IPS-20b (cell line): ENCODE data around the gene PARD3B.

Experiments
- H3K27ac ChIP-seq: one replicate; pipeline ENCODE4 v1.5.1; 2013; ENCODE audit warnings: low read length
- H3K27me3 ChIP-seq: 2 replicates; pipeline ENCODE4 v1.6.1; 2013; ENCODE audit warnings: mild to moderate bottlenecking, low read length, inconsistent platforms; ENCODE audit not compliant: insufficient read depth
- H3K36me3 ChIP-seq: 2 replicates; pipeline ENCODE4 v1.6.1; 2013; ENCODE audit warnings: low read depth, mild to moderate bottlenecking, inconsistent platforms, low read length, moderate library complexity; ENCODE audit not compliant: insufficient read depth
- H3K4me1 ChIP-seq: 2 replicates; pipeline ENCODE4 v1.6.1; 2013; ENCODE audit warnings: mild to moderate bottlenecking, control low read depth, inconsistent platforms, low read length, moderate library complexity; ENCODE audit not compliant: insufficient read depth
- H3K4me3 ChIP-seq: 2 replicates; pipeline ENCODE4 v1.5.1; 2013; ENCODE audit warnings: mild to moderate bottlenecking, low read length, inconsistent platforms
- H3K9ac ChIP-seq: 2 replicates; pipeline ENCODE4 v1.6.1; 2013; ENCODE audit warnings: low read depth, mild to moderate bottlenecking, inconsistent platforms, low read length, moderate library complexity
- H3K9me3 ChIP-seq: 2 replicates; pipeline ENCODE4 v1.6.1; 2013; ENCODE audit warnings: mild to moderate bottlenecking, low read depth, low read length, inconsistent platforms; ENCODE audit not compliant: insufficient read depth

Gene PARD3B

DNA sequence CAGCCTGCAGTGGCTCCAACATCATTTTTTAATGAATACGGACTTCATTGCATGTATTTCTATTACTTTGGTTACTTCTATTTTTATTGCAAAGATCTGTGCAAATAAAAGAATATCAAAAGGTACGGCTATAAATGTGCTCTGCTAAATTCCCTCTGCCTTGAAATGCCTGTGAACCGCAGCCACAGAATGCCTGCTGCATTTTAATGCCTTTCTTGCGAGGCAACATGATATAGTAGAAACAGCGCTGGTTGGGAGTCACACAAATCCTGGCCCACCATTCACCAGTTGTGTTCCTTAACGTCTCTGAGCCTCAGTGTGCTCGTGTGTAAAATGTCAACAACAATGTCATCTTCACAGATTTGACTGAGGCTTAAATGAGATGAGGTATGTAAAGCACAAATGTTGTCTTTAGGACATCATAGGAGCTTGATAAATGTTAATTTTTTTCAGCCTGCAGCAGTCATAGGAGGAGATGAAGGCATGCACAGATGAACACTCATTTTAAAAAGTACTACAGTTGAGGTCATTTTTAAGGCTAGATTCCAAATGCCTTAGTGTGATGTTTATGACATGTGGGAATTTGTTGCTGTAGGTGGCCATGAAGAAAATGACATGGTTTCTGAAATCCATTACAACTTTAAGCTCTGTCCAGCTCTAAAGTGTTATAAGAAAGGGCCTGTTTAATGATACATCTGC is 949.4 kb downstream of the PARD3B start:
- Histone ChIP-seq H3K27me3 (no peaks in the 10 kb centered on the region), H3K4me1 (0 out of 2 replicates have a peak, but pooled peaks cover 8% of the 10 kb centered on the region), H3K27ac (no peak overlapping the region), H3K4me3 (no peak overlapping the region), H3K36me3 (no peaks in the 10 kb centered on the region), H3K9ac (no peak overlapping the region), H3K9me3 (no peaks in the 10 kb centered on the region)

DNA sequence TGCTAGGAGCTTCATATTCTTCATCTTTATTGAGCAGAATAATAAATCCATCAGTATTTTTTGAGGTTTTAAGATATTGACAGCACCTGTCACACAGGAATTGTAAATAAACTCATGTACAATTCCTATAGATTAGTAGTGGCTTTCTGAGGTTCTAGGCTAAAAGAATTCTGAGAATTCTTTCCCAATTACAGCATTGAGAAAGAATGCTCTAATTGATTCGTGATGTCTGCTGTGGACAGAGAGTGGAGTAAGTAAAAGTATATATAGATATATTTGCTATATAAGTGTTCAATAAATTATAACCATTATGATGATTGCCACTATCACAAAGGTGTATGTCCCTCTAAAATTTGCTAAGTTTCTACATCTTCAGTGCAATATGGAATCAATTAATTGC is 950.5 kb downstream of the PARD3B start:
- Histone ChIP-seq H3K9ac (no peak overlapping the region), H3K27me3 (no peaks in the 10 kb centered on the region), H3K9me3 (no peaks in the 10 kb centered on the region), H3K4me1 (0 out of 2 replicates have a peak, but pooled peaks cover 8% of the 10 kb centered on the region), H3K27ac (no peak overlapping the region), H3K36me3 (no peaks in the 10 kb centered on the region), H3K4me3 (no peak overlapping the region)

DNA sequence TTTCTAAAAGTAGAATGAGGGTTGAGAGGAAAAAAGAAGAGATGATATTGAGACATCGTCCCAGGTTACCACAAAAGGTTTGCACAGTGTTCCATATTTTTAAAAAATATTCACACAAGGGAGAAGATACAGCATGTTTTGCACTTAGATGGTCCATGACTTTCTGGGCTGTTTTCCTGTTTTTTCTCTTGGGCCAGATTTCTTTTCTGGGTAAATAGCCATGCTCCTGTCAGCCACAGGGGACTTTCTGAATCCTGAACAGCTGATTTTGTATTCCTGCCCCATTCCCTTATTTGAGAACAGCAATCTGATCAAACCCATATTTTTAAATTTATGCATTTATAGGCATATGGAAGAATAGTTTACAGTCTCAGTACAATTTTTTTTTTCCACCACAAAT is 951.1 kb downstream of the PARD3B start:
- H3K36me3 ChIP-seq = no peaks in the 10 kb centered on the region
- H3K27me3 ChIP-seq = no peaks in the 10 kb centered on the region
- 0 out of 2 replicates have a peak, but pooled peaks cover 8% of the 10 kb centered on the region for H3K4me1 ChIP-seq
- no peak overlapping the region for H3K9ac ChIP-seq
- H3K4me3 ChIP-seq = no peak overlapping the region
- H3K9me3 ChIP-seq = no peaks in the 10 kb centered on the region
- no peak overlapping the region for H3K27ac ChIP-seq

DNA sequence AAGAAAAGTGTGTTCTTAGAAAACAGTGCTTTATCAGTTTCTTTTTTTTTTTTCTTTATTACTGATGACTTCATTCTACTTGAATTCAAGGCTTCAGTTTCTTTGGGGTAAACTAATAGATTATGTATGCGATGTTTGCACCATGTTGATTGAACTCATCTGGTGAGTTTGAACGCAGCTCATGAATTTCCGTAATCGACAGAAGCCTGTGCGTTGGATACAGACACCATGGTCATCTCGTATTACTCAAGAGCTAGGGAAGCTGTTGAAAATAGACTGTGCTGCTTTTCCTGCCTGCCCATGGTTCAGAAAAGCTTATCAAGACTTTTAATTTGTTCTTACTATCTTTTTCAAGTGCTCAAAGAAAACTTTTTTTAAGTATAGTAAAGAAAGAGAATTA is 951.5 kb downstream of the PARD3B start:
- H3K9ac ChIP-seq = no peak overlapping the region
- no peak overlapping the region for H3K4me3 ChIP-seq
- no peaks in the 10 kb centered on the region for H3K27me3 ChIP-seq
- 0 out of 2 replicates have a peak, but pooled peaks cover 8% of the 10 kb centered on the region for H3K4me1 ChIP-seq
- H3K36me3 ChIP-seq = no peaks in the 10 kb centered on the region
- H3K9me3 ChIP-seq = no peaks in the 10 kb centered on the region
- no peak overlapping the region for H3K27ac ChIP-seq

DNA sequence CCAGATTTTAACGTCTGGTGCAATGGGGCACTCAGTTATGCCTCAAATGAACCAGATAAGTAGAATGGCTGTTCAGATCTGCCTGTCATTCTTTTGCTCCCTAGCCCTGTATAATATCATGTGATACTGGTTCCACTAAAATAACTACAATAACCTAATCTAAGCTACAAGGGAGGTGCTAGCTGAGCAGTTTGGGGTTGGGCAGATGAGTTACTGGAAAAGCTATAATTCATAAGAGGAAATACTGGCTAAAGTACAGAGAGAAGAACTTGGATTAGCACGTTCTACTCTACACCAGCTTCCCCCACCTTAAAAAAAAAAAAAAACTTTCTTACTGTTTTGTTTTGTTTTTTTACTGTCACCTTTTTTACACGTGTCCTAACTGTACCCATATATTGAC is 953.7 kb downstream of the PARD3B start:
- no peak overlapping the region for H3K9ac ChIP-seq
- no peaks in the 10 kb centered on the region for H3K27me3 ChIP-seq
- H3K27ac ChIP-seq = no peak overlapping the region
- H3K36me3 ChIP-seq = no peaks in the 10 kb centered on the region
- H3K9me3 ChIP-seq = no peaks in the 10 kb centered on the region
- H3K4me3 ChIP-seq = no peak overlapping the region
- 0 out of 2 replicates have a peak, but pooled peaks cover 8% of the 10 kb centered on the region for H3K4me1 ChIP-seq

DNA sequence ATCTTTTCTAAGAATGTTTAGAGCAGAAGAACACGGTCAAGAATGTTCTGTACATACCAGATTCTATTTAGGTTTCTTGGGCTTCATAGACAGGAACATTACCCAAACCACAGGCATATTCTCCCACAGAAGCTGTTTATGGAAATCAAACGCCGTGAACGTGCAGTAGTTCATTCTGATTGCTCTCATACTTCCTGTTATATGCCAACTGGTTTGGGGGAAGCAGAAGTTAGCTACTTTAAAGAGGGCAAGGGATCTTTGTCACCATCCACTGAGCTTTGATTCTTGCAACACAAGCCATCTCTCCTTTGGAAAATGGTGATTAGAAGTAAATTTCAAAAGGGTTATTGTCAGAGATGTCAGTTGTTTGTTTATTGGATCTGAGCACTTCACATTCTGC is 954.8 kb downstream of the PARD3B start:
- H3K9ac ChIP-seq = no peak overlapping the region
- H3K4me1 ChIP-seq = 0 out of 2 replicates have a peak, but pooled peaks cover 8% of the 10 kb centered on the region
- H3K9me3 ChIP-seq = no peaks in the 10 kb centered on the region
- H3K27me3 ChIP-seq = no peaks in the 10 kb centered on the region
- H3K27ac ChIP-seq = no peak overlapping the region
- no peaks in the 10 kb centered on the region for H3K36me3 ChIP-seq
- H3K4me3 ChIP-seq = no peak overlapping the region

DNA sequence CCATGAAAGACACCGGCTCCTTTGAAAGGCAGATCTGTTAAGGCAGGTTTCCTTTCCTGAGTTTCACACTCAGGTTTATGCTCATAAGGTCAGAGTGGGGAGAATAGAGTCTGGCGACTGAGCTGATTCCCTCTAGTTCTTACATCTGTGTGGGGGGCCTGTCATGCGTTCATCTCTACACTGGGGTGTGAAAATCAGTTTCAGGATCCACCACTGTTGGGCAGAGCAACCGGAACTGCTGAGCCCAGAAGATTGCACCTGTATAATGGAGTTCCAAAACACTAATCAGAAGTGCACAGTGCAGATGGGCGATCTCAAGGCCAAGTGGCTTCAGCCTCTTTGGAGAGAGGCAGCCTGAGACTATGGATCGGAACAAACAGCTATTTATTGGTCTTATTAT is 955.7 kb downstream of the PARD3B start:
- Histone ChIP-seq H3K4me3 (no peak overlapping the region), H3K9ac (no peak overlapping the region), H3K36me3 (no peaks in the 10 kb centered on the region), H3K27me3 (no peaks in the 10 kb centered on the region), H3K27ac (no peak overlapping the region), H3K4me1 (0 out of 2 replicates have a peak, but pooled peaks cover 8% of the 10 kb centered on the region), H3K9me3 (no peaks in the 10 kb centered on the region)

DNA sequence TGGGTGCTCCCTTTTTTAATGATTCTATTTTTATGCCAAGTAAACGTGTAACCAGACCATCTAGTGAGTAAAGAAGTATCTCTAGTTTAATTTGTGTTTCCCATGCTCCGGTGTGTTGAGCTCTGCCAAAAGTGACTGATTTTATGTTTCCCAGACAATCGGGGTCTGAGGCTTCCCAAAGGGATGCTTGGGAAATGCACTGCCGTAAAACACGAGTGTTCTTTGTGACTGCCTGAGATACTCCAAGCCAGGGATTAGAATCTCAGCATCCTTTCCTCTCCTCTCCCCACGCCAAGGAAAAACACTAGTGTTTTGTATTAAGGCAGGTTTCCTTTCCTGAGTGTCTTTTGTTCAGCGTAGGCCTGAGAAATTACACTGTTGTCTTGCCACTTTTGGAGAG is 956.6 kb downstream of the PARD3B start:
- Histone ChIP-seq H3K9ac (no peak overlapping the region), H3K36me3 (no peaks in the 10 kb centered on the region), H3K4me3 (no peak overlapping the region), H3K4me1 (no peaks in the 10 kb centered on the region), H3K9me3 (no peaks in the 10 kb centered on the region), H3K27ac (no peak overlapping the region), H3K27me3 (no peaks in the 10 kb centered on the region)

DNA sequence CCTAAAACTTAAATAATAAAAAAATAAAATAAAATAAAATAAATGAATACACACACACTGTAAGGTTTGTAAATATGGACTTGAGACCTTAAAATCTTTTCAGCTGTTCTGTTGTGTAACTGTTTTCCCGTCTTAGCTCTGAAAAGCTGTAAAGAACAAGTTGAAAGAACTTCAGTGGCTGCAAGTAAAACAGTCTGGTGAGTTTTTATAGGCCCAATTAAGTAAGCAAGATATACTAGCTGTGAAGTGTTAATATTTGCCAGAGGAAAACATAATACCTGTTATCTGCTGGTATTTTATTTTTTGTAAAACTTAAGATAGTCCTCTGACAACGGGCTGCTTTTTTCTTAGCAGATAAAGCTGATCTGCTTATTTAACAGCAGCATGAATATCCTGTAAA is 960.1 kb downstream of the PARD3B start:
- H3K36me3 ChIP-seq = no peaks in the 10 kb centered on the region
- H3K4me3 ChIP-seq = no peak overlapping the region
- no peaks in the 10 kb centered on the region for H3K27me3 ChIP-seq
- no peak overlapping the region for H3K9ac ChIP-seq
- H3K9me3 ChIP-seq = no peaks in the 10 kb centered on the region
- H3K27ac ChIP-seq = no peak overlapping the region
- peaks cover 2% of the 10 kb centered on the region; the same call in 1 of the 2 replicates for H3K4me1 ChIP-seq

DNA sequence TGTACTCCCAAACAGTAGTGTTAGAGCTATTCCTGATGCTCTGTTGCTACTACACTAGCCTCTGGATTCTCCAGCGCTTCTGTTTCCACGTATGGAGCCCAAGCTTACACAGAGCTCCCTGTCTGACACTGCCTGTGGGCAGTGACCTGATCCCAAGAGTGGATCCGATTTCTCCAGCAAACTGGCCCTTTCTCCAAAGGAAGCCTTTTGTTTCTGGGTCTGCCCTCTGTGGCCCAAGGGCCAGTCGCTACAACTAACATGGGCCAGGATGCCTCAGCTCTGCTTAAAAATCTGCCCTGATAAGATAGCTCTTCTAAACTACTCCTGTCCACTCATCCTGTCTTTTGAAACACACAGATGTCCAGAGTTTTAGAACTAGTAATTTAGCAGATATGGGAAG is 964.4 kb downstream of the PARD3B start:
- no peak overlapping the region for H3K27ac ChIP-seq
- H3K9ac ChIP-seq = no peak overlapping the region
- no peaks in the 10 kb centered on the region for H3K27me3 ChIP-seq
- no peak overlapping the region for H3K4me3 ChIP-seq
- no peaks in the 10 kb centered on the region for H3K36me3 ChIP-seq
- no peaks in the 10 kb centered on the region for H3K9me3 ChIP-seq
- peaks cover 6% of the 10 kb centered on the region; the same call in 1 of the 2 replicates for H3K4me1 ChIP-seq

DNA sequence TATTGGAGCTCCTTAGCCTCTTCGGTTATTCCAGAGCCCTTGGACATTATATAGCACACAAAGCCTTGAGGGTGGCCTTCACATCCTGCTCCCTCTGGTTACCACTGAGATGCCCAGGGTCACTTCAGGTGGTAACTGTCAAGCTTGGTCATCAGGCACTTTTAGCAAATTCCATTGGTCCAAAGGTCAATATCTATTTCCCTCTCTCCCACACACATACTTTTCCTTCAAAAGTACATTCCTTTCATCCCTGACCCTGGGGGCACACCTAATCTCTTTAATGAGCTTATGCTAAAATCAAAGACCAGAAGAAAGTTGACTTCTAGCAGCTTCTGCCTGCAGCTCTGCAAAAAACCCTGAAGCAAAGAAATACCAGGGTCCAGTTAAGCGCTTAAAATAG is 965.1 kb downstream of the PARD3B start:
- no peaks in the 10 kb centered on the region for H3K27me3 ChIP-seq
- no peak overlapping the region for H3K27ac ChIP-seq
- H3K9ac ChIP-seq = no peak overlapping the region
- peaks cover 6% of the 10 kb centered on the region; the same call in 1 of the 2 replicates for H3K4me1 ChIP-seq
- no peaks in the 10 kb centered on the region for H3K36me3 ChIP-seq
- H3K4me3 ChIP-seq = no peak overlapping the region
- H3K9me3 ChIP-seq = peaks cover 3% of the 10 kb centered on the region; the same call in 1 of the 2 replicates

DNA sequence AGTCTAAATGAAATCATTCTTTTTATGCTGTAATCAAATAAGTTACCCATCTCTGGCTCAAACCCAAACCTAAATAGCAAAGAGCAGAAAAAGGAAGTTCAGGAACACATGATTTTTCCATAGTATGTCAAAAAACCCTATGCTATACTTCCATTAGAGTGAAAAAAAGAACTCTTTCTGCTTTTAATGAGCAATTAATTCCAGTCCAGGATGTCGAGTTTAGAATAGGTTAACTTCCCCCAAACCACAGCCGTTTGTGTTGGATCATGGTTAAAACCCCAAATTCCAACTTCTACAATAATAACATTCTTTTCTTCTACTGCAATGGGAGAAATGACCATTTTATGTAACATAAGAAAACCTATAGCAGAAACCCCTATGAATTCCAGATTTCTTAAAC is 965.9 kb downstream of the PARD3B start:
- Histone ChIP-seq H3K9ac (no peak overlapping the region), H3K36me3 (no peaks in the 10 kb centered on the region), H3K27ac (no peak overlapping the region)

More for the DNA sequence above, 965.9 kb downstream of the PARD3B start:
- H3K4me1 ChIP-seq = peaks cover 6% of the 10 kb centered on the region; the same call in 1 of the 2 replicates
- H3K4me3 ChIP-seq = no peak overlapping the region
- no peaks in the 10 kb centered on the region for H3K27me3 ChIP-seq
- H3K9me3 ChIP-seq = peaks cover 3% of the 10 kb centered on the region; the same call in 1 of the 2 replicates
